NCI-H1694 (cell line): Measurements from ENCODE around the gene PAGE1.
"Not testable (repeated sequence)": the region's sequence is repeated elsewhere in the genome, so short reads cannot be mapped to it uniquely, and the experiment has no call there.

Experiments used
- DNase-seq: peaks from one replicate; lab custom pipeline; 2025; lab: John Stamatoyannopoulos, UW

The PAGE1 gene, protein sequence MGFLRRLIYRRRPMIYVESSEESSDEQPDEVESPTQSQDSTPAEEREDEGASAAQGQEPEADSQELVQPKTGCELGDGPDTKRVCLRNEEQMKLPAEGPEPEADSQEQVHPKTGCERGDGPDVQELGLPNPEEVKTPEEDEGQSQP

DNA sequence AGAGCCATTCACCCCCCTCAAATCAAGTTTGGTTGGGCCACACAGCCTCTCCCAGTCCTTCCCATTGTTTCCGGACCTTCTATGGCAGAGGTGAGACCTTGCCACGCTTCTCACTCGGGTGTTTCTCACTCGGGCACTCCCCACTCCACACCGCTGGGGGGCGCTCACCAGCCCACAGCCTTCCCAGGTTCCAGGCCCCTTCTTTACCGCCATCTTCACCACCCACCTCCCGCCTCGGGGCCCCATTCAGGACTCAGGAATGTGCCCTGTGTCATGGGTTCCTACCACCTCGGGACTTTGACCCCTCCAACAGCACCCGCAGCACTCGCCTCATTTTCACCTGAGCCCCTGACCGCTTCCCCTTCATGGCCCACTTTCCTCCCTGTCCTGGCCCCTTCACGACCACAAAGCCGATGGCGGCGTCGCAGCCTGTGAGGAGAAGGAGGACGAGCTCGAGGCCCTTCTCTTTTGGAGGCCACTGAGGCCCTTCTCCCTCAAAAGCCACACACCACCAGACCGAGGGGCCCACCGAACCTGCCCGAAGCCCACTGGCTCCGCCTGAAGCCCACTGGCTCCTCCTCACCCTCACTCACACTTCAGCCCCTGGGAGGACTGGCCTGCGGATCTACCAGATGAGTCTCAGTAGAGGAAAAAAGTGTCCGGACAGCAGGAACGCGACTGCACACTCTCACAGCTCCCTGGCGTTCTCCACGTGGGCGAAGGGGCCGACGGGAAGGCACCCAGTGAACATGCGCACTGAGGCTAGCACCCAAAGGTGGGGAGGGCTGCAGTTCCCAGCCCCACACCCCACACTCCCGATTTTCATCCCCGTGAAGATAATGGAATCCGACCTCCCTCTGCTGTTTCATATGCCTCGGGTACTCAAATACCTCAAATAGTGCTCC, at the start of gene PAGE1:
TSS of gene PAGE1 (minus strand) at position 709 of the 905 bp plus-strand sequence. CDS start 1,214 bp downstream, outside the sequence.
- DNase-seq = no peak

GRCh38 chrX:49741501-49741900, 45.7 kb upstream of the PAGE1 start:
- not testable (repeated sequence) for DNase-seq

DNA sequence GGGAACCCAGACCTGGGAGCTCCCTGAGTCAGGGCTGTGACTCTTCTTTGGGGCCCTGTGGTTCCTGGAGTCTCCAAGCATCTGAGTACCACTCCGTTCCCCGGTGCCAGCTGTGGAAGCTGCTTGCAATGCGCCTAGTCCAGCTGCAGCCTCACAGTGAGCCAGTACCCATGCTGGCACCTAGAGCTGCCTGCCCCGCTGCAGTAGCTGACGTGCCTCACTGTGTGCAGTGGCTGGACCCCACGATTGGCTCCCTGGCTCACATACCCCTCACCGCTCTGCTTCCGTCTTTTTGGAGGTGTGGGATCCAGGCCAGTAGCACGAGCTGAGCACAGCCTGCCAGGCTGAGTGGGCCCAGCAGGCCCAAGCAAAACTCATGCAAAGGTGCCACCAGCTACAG, 32.1 kb upstream of the PAGE1 start:
- DNase-seq = no peak

DNA sequence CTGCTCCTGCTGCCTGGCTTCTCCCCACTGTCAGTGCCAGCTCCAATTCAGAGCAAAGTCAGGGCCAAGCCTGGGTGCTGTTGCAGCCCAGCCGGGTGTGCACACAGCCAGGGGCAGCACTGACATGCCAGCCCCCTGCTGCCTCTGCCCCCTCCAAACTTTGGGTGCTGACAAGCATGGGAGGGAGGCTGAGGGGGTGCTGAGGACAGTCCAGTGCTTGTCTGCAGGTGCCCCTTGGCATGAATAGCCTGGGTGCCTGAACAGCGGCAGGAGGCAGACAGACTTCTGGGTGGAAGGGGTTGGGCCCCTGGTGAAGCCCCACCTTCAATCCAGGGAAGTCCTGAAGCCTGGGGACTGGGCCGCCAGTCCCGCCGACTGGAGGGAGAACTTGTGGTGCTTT, 31.2 kb upstream of the PAGE1 start:
- no peak for DNase-seq

GRCh38 chrX:49725923-49726904, 30.4 kb upstream of the PAGE1 start:
- DNase-seq = no peak

DNA sequence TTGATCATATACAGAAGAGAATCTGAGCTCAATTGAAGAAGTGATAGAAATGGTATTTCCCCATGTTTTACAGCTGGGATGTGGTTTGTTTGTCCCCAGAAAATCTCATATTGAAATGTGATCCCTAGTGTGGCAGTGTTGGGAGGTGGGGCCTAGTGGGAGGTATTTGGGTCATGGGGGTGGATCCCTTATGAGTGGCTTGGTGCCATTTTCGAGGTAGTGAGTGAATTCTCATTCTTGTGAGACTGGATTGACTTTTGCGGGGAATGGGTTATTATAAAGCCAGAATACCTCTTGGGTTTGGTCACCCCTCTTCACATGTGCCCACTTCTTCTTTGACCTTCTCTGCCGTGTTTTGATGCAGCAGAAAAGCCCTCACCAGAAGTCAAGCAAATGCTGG, 29.6 kb upstream of the PAGE1 start:
- DNase-seq = no peak

DNA sequence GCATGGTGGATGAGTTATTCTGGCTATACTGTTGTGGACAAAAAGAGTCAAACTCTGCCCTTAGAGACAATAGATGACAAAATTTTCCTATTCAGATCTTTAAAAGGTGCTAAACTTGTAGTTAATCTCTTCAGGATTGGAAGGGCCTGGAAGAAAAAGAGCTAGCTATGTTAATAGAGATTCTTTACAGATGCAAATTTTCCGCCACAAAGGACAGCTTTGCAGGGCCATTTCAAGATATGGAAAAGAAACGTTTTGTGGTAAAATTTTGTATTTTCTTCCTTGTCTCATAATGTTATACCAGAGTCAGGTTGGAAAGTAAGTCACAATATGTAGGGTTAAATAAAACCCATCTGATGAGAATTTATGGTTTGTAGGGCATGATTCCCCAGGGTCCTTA, 24.3 kb upstream of the PAGE1 start:
- not testable (repeated sequence) for DNase-seq

- no peak for DNase-seq
Observed at GRCh38 chrX:49712577-49712976, 16.8 kb upstream of the PAGE1 start.

DNA sequence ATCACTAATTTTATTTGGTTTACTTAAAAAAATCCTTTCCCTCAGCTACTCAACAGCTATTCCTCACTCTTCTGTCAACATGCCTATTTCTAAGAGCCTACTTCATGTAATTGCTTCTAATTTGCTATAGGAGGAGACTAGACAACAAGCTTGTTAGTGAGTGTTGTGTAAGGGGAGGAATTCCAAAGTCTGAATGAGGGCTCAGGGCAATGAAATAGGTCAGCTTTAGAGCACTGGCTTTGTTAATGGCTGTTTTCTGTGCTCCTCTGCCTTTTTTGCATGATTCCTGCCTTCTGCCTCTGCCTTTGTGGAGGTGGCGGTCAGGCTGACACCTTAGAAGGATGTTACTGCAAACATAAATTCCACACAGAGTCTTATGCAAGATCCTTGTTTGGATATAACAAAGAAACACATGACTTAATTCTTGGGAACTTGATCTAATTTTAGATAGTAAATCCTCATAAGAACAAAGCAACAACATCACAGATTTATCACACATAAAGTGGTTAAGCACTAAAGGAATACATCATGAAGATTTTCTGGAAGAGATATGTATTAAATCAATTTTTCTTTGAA, 15.0 kb upstream of the PAGE1 start:
- DNase-seq = no peak

GRCh38 chrX:49704691-49705404, 9.1 kb upstream of the PAGE1 start:
- no peak for DNase-seq

- DNase-seq = no peak
Observed at GRCh38 chrX:49701933-49702332, 6.1 kb upstream of the PAGE1 start.

DNA sequence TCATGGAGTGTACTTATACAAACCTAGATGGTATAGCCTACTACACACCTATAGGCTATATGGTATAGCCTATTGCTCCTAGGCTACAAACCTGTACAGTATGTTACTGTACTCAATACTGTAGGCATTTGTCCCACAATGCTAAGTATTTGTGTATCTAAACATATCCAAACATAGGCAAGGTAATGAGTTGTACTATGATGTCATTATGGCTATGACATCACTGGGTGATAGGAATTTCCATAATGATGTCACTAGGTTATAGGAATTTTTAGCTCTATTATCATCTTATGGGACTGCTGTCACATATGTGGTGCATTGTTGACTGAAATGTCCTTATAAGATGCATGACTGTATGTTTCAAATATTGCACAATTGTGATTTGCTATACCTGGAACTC, 5.5 kb upstream of the PAGE1 start:
- DNase-seq = no peak

GRCh38 chrX:49675075-49675719, 20.6 kb downstream of the PAGE1 start:
- no peak for DNase-seq

DNA sequence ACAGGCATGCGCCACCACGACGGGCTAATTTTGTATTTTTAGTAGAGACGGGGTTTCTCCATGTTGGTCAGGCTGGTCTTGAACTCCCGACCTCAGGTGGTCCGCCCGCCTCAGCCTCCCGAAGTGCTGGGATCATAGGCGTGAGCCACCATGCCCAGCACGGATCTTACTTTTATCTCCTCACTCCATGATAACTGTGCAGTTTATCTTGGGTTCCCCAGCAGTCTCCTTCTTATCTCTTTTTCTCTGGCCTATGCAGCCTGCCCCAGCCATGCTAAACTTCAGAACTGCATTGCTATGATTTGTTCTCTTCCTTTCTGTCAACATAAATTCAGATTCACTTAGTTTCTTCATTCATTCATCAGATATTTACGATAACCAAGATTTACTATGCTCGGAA, 22.4 kb downstream of the PAGE1 start:
- no peak for DNase-seq

DNA sequence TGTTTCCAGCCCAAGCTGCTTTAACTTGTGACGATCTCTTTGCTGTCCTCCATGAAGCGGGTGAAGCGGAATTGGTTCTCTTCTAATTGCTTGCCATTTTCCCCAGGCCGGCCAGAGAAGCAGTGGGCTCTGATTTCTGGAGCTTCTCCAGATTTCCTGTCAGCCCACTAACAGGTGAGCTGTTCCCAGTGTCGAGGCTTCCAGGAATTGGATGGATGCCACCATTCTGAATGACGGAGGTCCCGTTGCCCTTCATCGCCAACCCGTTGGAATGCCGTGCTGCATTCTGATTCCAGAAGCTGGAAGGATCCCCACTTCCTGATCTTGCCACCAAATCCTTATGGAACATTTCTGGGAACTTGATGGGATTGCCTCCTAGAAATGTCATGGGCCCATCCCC, 31.0 kb downstream of the PAGE1 start:
- no peak for DNase-seq

- DNase-seq = no peak
Observed at GRCh38 chrX:49661881-49662280, 33.9 kb downstream of the PAGE1 start.

DNA sequence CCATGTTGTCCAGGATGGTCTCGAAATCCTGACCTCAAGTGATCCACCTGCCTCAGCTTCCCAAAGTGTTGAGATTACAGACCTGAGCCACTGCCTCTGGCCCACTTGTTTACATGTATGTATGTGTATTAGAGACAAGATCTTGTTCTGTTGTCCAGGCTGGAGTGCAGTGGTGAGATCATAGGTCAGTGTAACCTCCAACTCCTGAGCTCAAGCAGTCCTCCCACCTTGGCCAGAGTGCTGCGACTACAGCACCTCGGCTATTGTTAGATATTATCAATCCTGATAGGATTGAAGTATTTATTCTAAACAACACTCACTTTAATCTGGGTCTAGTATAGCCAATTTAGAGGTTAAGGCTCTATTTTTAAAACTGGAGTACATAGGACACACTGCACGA, 36.0 kb downstream of the PAGE1 start:
- no peak for DNase-seq

DNA sequence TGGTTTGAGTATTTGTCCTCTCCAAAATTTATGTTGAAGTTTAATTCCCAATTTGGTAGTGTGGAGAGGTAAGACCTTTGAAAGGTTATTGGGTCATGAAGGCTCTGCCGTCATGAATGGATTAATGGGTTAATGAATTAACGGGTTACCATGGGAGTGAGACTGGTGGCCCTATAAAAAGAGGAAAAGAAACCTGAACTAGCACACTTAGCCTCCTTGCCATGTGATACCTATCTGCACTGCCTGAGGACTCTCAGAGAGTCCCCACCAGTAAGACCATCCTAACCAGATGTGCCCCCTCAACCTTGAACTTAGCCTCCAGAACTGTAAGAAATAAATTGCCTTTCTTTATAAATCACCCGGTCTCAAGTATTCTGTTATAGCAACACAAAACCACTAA, 39.3 kb downstream of the PAGE1 start:
- no peak for DNase-seq

- DNase-seq = no peak
Observed at GRCh38 chrX:49644991-49645637, 50.7 kb downstream of the PAGE1 start.
